Upper lobe of left lung (tissue), 6 donors: ENCODE data around the gene PRDM16. TPM values are rescaled to one million over a fixed set of nuclear protein-coding genes. Genes with fewer than 3 reads are reported as not detected.

Source experiments
- ATAC-seq, 2 donors: fragments of 200-7000 bp; cut with Tn5 transposase; one replicate each; pipeline ENCODE4 v1.9.1; 2022; ENCODE audit warnings: mild to moderate bottlenecking in 2 of 2, moderate library complexity in 2 of 2; ENCODE audit not compliant: low FRiP score in 2 of 2
- DNase-seq, 2 donors: peaks; one replicate each; pipeline ENCODE4 v3.0.0-alpha.2; 2019 to 2020
- H3K27ac ChIP-seq, 4 donors: fragments of 200-600 bp; sonication (generic); one replicate each; pipeline ENCODE4 v1.5.1; 2016 to 2019
- H3K27me3 ChIP-seq, 4 donors: fragments of 200-600 bp; sonication (generic); one replicate each; pipeline ENCODE4 v1.5.1; 2017 to 2019
- H3K36me3 ChIP-seq, 4 donors: fragments of 200-600 bp; sonication (generic); one replicate each; pipeline ENCODE4 v1.5.1; 2016 to 2019
- H3K4me1 ChIP-seq, 4 donors: fragments of 200-600 bp; sonication (generic); one replicate each; pipeline ENCODE4 v1.5.1; 2018 to 2019
- H3K4me3 ChIP-seq, 4 donors: fragments of 200-600 bp; sonication (generic); one replicate each; pipeline ENCODE4 v1.5.1; 2017 to 2019; ENCODE audit warnings: mild to moderate bottlenecking in 2 of 4, moderate library complexity in 1 of 4
- H3K9me3 ChIP-seq, 4 donors: fragments of 200-600 bp; sonication (generic); one replicate each; pipeline ENCODE4 v1.5.1; 2018 to 2019
- EP300 ChIP-seq, 4 donors: sonication (generic); formaldehyde crosslinking; IDR thresholded peaks; one replicate each; pipeline ENCODE4 v1.5.1; 2017; ENCODE audit warnings: antibody characterized with exemption in 4 of 4, control low read depth in 2 of 4
- POLR2A ChIP-seq, 4 donors: fragments of 450-650 bp; IDR thresholded peaks; one replicate each; pipeline ENCODE4 v1.5.1; 2016 to 2017; ENCODE audit warnings: antibody characterized with exemption in 4 of 4, mild to moderate bottlenecking in 2 of 4
- POLR2AphosphoS5 ChIP-seq, 2 donors: sonication (generic); formaldehyde crosslinking; IDR thresholded peaks; one replicate each; pipeline ENCODE4 v1.5.1; 2017; ENCODE audit warnings: antibody characterized with exemption in 2 of 2
- WGBS, 2 donors: methylation state at CpG; one replicate each; pipeline ENCODE4 v1.1.5; 2017 to 2018; 5-methylcytosine and 5-hydroxymethylcytosine counted together
- total RNA-seq, 6 donors: library from RNA; depleted of rRNA in 4 of 6; stranded (reverse); fragments of >200 nt in 4 of 6; gene quantifications; one replicate each; pipeline versions ENCODE4 v1.1.0 to v1.2.1, GENCODE V29; 2016 to 2021
- TF ChIP-seq, protein P1 (sequence below), 6 experiments: fragments of 450-650 bp in 4 of 6; fragments of 200-600 bp in 2 of 6; sonication (generic) in 2 of 6; IDR thresholded peaks; one replicate each; pipeline ENCODE4 v1.5.1; 2016 to 2019; ENCODE audit warnings: antibody characterized with exemption in 6 of 6
- donor health status: DM: no; HTN: no; CAD: no; lungs with moderate emphysema.
- donor health status: DM: no; HTN: yes; CAD: no; lungs with severe emphysema.

PRDM16 gene
- total RNA-seq, 6 donors from 2014 or later: 12.3 to 54.5 (median 21.2) TPM

DNA sequence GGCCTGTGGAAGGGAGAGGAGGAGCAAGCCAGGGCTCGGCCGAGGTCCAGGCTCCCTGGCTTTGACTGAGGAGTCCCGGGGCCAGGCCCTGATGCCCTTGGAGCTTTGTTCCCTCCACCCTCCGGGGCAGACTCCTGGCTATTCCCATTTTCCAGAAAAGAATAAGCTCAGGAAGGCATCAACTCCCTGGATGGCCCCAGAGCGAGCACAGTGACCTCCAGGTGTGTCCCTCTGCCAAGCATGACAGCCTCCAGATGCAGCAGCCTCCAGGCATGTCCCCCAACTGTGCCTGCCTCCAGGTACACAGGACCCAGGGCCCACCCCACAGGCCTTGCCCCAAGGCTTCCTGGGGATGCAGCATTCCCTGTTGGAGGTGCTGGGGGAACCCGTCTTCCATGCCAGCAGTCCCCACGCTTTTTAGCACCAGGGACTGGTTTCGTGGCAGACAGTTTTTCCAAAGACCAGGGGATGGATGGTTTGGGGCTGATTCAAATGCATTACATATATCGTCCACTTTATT is 369.7 kb downstream of the PRDM16 start:
- no peaks in the 10 kb centered on the region for H3K4me1 ChIP-seq
- TF ChIP-seq, protein P1, sequence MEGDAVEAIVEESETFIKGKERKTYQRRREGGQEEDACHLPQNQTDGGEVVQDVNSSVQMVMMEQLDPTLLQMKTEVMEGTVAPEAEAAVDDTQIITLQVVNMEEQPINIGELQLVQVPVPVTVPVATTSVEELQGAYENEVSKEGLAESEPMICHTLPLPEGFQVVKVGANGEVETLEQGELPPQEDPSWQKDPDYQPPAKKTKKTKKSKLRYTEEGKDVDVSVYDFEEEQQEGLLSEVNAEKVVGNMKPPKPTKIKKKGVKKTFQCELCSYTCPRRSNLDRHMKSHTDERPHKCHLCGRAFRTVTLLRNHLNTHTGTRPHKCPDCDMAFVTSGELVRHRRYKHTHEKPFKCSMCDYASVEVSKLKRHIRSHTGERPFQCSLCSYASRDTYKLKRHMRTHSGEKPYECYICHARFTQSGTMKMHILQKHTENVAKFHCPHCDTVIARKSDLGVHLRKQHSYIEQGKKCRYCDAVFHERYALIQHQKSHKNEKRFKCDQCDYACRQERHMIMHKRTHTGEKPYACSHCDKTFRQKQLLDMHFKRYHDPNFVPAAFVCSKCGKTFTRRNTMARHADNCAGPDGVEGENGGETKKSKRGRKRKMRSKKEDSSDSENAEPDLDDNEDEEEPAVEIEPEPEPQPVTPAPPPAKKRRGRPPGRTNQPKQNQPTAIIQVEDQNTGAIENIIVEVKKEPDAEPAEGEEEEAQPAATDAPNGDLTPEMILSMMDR (IDR thresholded peaks at IDR 0.05): no peak
- no peak for TF ChIP-seq EP300 (IDR thresholded peaks at IDR 0.05)
- no peak for TF ChIP-seq POLR2A (IDR thresholded peaks at IDR 0.05)
- no peak for TF ChIP-seq POLR2AphosphoS5 (IDR thresholded peaks at IDR 0.05)
- no peak overlapping the region for H3K27ac ChIP-seq
- no peak overlapping the region for H3K4me3 ChIP-seq
- no peak for DNase-seq
- peaks cover 0 to 2% (median 0%) of the 10 kb centered on the region in 4 donors for H3K36me3 ChIP-seq
- no peak for ATAC-seq
- no peaks in the 10 kb centered on the region for H3K9me3 ChIP-seq
- WGBS, 2 donors: 85 to 86% methylated on average over 7 to 9 of the region's 9 CpGs
- H3K27me3 ChIP-seq: peaks cover 0 to 4% (median 0%) of the 10 kb centered on the region in 4 donors

GRCh38 chr1:3439346-3440299 is 370.6 kb downstream of the PRDM16 start:
- H3K4me1 ChIP-seq: no peaks in the 10 kb centered on the region
- H3K27me3 ChIP-seq: peaks cover 0 to 4% (median 0%) of the 10 kb centered on the region in 4 donors
- WGBS, 2 donors: 71 to 73% methylated on average over 7 to 23 of the region's 27 CpGs
- H3K36me3 ChIP-seq: no peaks in the 10 kb centered on the region
- H3K4me3 ChIP-seq: no peak overlapping the region
- H3K27ac ChIP-seq: no peak overlapping the region
- DNase-seq: peak in 1 of 2 donors; percentile 43
- TF ChIP-seq POLR2A (IDR thresholded peaks at IDR 0.05) (no peak), POLR2AphosphoS5 (IDR thresholded peaks at IDR 0.05) (no peak), EP300 (IDR thresholded peaks at IDR 0.05) (no peak)
- TF ChIP-seq, protein P1 (IDR thresholded peaks at IDR 0.05): no peak
- no peak for ATAC-seq
- no peaks in the 10 kb centered on the region for H3K9me3 ChIP-seq

DNA sequence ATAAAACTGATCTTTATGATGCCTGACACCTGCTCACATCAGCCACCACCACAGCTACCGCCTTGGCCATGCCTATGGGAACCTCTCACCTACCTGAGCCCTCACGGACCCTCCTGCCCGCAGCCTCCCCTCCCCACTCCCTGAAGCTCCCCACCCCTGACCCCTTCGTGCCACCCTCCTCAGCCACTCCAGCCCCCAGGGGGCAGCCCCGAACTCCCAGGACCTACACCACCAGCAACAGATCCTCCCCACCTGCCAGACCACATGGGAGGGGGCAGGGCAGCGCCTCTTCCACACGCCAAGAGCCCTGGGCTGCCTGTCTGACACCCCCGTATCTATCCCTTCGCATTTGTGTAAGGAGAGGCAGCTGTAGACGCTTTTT is 371.3 kb downstream of the PRDM16 start:
- no peak for TF ChIP-seq EP300 (IDR thresholded peaks at IDR 0.05)
- TF ChIP-seq POLR2A (IDR thresholded peaks at IDR 0.05): no peak
- TF ChIP-seq, protein P1 (IDR thresholded peaks at IDR 0.05): no peak
- no peak for TF ChIP-seq POLR2AphosphoS5 (IDR thresholded peaks at IDR 0.05)
- Histone ChIP-seq H3K27ac (no peak overlapping the region), H3K36me3 (no peaks in the 10 kb centered on the region), H3K9me3 (no peaks in the 10 kb centered on the region), H3K4me3 (no peak overlapping the region), H3K4me1 (no peaks in the 10 kb centered on the region), H3K27me3 (peaks cover 0 to 4% (median 0%) of the 10 kb centered on the region in 4 donors)
- ATAC-seq (no peak), DNase-seq (peak in 1 of 2 donors; percentile 56)
- WGBS, 2 donors: 38 to 49% methylated on average over 9 to 10 of the region's 10 CpGs

GRCh38 chr1:3440711-3441409 is 371.9 kb downstream of the PRDM16 start:
- 53 to 64% methylated on average over 8 to 20 of the region's 20 CpGs for WGBS, 2 donors
- no peak for ATAC-seq
- peaks cover 0 to 4% (median 0%) of the 10 kb centered on the region in 4 donors for H3K27me3 ChIP-seq

DNA sequence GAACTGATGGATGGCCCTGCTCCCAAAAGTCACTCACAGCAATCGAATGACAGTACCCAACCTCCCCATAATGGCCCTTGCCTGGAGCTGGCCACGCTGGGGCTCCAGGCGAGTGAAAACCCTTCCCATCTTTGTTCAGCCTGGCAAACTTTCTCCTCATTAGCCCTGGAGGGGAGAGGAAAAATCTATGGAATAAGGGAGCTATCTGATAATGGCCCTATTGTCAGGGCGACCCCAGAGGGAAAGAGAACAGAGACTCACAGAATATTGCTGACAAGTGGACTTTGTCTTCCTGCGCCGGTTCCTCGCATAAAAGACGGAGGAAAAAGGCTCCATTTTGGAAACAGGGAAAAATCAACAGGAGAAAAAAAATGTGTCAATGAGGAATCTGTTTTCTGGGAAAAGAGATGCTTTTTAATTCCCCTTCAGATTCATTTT is 372.4 kb downstream of the PRDM16 start:
- TF ChIP-seq POLR2A (IDR thresholded peaks at IDR 0.05) (no peak), EP300 (IDR thresholded peaks at IDR 0.05) (no peak), POLR2AphosphoS5 (IDR thresholded peaks at IDR 0.05) (no peak)
- TF ChIP-seq, protein P1 (IDR thresholded peaks at IDR 0.05): no peak
- Histone ChIP-seq H3K4me1 (no peaks in the 10 kb centered on the region), H3K9me3 (no peaks in the 10 kb centered on the region), H3K27me3 (peaks cover 0 to 4% (median 0%) of the 10 kb centered on the region in 4 donors), H3K36me3 (no peaks in the 10 kb centered on the region), H3K4me3 (no peak overlapping the region), H3K27ac (no peak overlapping the region)
- DNase-seq (no peak), ATAC-seq (no peak)
- 65 to 66% methylated on average over 6 to 8 of the region's 8 CpGs for WGBS, 2 donors

More at GRCh38 chr1:3440711-3441409, 371.9 kb downstream of the PRDM16 start:
- Histone ChIP-seq H3K9me3 (no peaks in the 10 kb centered on the region), H3K4me3 (no peak overlapping the region), H3K27ac (no peak overlapping the region), H3K36me3 (no peaks in the 10 kb centered on the region), H3K4me1 (no peaks in the 10 kb centered on the region)
- DNase-seq: no peak
- TF ChIP-seq POLR2A (IDR thresholded peaks at IDR 0.05) (no peak), POLR2AphosphoS5 (IDR thresholded peaks at IDR 0.05) (no peak), EP300 (IDR thresholded peaks at IDR 0.05) (no peak)
